ENCODE data around the gene DPP3. TPM values are rescaled to one million over a fixed set of nuclear protein-coding genes. Genes with fewer than 3 reads are reported as not detected.
"Not testable (repeated sequence)": the region's sequence is repeated elsewhere in the genome, so short reads cannot be mapped to it uniquely, and the experiment has no call there.

Gene DPP3, protein sequence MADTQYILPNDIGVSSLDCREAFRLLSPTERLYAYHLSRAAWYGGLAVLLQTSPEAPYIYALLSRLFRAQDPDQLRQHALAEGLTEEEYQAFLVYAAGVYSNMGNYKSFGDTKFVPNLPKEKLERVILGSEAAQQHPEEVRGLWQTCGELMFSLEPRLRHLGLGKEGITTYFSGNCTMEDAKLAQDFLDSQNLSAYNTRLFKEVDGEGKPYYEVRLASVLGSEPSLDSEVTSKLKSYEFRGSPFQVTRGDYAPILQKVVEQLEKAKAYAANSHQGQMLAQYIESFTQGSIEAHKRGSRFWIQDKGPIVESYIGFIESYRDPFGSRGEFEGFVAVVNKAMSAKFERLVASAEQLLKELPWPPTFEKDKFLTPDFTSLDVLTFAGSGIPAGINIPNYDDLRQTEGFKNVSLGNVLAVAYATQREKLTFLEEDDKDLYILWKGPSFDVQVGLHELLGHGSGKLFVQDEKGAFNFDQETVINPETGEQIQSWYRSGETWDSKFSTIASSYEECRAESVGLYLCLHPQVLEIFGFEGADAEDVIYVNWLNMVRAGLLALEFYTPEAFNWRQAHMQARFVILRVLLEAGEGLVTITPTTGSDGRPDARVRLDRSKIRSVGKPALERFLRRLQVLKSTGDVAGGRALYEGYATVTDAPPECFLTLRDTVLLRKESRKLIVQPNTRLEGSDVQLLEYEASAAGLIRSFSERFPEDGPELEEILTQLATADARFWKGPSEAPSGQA
- 10 to 100 TPM in 3 of 4 donors, 1 to 10 TPM in 1; 7.7 to 22.6 (median 20.6) TPM for polyA plus RNA-seq (ENCODE audit: insufficient read length in 4 of 4)

DNA sequence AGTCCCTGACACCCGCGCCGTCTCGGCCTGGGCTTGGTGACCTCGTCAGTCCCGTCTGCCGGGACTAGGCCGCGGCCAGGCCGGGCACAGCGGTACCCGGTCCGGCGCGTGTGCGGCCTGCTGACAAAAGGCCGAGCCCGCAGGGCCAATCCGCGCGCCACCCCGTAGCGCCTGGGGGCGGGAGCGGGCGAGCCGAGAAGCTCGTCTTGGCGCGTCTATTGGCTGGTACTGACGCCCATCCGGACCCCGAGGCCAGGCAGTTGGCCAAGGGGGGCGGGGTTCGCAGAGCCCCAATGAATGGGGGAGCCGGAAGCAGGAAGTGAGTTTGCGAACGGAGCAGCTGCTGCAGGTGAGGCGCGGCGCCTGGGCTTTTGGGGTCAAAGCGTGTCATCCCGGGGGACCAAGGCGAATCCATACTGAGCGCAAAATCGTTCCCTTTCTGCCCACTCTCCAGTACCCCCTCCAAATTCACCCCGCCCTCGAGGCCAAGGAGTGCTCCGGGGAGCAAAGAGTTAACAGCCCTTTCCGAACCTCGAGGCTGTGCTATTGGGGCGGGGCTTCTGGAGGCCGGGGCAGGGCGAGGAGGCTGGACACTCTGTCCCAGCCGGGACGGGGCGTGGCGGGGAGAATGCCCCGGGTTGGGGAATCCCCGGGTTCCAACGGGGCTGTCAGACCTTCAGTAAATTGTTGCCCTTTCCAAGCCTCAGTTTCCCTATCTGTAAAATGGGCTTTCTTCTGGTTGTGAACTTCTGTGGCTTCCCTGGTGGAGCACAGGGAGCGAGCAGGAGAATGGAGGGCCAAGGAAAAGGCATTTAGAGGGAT is at the start of gene DPP3:
Gene DPP3 (plus strand): TSS at position 318 of the 822 bp plus-strand sequence. CDS start 1,767 bp downstream, outside the sequence.
- peak; percentile 82 to 88 (median 86) for DNase-seq (ENCODE audit: low read depth in 4 of 4, low spot score in 3 of 4)

DNA sequence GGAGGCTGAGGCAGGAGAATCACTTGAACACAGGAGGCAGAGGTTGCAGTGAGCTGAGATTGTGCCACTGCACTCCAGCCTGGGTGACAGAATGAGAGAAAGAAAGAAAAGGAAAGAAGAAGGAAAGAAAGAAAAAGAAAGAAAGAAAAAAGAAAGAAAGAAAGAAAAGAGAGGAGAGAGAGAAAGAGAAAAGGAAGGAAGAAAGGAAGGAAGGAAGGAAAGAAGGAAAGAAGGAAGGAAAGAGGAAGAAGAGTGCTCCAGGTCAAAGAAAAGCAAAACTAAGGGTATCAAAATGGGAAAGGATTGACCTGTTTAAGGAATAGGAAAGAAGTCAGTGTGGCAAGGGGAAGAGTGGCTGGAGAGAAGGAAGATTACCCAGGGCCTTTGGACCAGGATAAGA is 48.9 kb upstream of the DPP3 start:
- not testable (repeated sequence) for DNase-seq (ENCODE audit: low read depth in 4 of 4, low spot score in 3 of 4)

DNA sequence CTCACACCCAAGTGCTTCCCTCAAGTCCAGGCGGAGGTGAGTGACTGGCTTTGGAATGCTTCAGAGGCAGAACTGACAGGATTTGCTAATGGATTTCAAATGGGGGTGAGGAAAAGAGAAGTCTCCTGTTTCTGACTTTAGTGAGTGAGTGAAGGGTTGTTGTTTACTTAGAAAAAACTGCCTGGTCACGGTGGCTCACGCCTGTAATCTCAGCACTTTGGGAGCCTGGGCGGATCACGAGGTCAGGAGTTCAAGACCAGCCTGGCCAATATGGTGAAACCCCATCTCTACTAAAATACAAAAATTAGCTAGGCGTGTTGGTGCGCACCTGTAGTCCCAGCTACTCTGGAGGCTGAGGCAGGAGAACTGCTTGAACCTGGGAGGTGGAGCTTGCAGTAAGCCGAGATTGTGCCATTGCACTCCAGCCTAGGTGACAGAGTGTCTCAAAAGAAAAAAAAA is 48.3 kb upstream of the DPP3 start:
- not testable (repeated sequence) for DNase-seq (ENCODE audit: low read depth in 4 of 4, low spot score in 3 of 4)

DNA sequence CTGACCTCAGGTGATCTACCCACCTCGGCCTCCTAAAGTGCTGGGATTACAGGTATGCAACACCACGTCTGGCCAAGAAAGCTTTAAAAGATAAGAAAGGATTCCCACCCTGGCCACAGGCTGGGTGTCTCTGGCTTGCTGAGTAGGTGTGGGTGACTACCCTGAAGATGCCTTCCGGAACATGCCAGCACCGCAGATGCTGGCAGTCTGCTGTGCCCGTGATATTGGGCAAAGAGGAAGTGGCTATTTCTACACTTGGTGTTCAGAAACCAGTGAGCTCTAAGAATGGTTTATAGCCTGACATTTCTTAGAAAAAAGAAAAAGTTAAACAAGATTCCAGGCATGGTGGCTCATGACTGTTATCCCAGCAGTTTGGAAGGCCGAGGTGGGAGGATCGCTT is 47.6 kb upstream of the DPP3 start:
- DNase-seq (ENCODE audit: low read depth in 4 of 4, low spot score in 3 of 4): no peak

DNA sequence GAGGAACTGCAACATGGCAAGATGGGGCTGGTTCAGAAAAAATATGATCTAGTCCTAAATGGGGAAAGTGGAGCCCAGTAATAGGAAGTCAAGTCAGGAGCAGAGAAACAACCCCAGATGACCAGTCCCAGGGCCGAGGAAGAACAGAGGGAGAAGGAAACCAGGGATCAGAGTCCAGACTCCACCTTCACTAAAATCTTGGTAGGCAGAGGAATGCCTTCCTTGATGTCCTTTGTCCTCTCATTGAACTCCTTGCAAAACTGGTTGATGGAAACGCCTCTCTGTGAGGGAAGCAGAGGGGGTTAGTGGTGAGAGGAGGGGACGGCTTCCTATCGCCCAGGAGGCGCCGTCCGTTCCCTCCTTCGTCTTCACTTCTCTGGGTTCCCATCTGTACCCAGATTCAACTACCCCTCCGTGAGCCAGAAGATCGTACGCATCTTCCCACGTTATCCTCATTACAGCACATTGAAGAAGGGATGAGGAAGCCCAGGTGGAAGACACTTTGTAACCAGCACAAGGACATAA is 42.2 kb upstream of the DPP3 start:
- DNase-seq (ENCODE audit: low read depth in 4 of 4, low spot score in 3 of 4): no peak

DNA sequence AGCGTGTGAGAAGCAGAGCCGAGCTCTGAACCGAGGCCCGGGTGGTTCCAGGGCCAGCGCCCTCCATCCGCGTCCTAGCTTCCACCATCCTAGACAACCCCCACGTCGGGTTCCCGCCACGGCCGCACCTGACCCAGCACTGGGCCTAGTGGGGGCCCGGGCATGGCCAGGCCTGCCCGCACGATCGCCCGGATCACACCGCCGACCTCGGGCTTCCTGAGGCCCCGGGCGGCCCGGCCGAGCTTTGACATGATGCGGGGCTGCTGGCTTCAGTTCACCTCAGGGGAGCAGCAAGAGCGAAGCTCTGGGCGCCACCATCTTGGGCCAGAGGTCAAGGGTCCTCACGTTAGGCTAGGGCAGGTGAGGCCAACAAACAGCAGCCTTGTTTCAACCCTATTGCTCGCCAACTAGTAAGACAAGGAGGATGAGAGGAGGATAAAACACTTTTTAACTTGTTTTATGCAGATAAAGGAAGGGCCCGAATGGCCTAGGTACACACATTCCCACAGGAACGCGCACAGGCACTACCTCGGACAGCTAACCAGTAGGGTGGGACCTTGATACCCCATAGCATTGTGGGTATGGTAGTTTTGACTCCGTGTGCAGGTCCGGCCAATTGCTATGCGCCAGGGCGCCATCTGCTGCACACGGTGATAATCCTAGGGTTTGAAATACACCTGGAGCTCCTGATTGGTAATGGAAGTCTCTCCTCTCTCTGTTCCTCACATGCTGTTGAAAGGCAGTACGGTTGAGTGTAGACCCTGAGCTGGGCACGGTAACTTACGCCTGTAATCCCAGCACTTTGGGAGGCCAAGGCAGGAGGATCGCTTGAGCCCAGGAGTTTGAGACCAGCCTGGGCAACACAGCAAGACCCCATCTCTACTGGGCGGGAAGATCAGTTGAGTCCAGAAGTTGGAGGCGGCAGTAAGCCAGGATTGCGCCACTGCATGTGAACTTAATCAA is 41.4 kb upstream of the DPP3 start, which contains the start of gene MRPL11:
Gene MRPL11 (minus strand): TSS at position 345 of the 963 bp plus-strand sequence. CDS start 94 bp downstream, at position 251.
- DNase-seq (ENCODE audit: low read depth in 4 of 4, low spot score in 3 of 4): peak; percentile 86 to 90 (median 90)

DNA sequence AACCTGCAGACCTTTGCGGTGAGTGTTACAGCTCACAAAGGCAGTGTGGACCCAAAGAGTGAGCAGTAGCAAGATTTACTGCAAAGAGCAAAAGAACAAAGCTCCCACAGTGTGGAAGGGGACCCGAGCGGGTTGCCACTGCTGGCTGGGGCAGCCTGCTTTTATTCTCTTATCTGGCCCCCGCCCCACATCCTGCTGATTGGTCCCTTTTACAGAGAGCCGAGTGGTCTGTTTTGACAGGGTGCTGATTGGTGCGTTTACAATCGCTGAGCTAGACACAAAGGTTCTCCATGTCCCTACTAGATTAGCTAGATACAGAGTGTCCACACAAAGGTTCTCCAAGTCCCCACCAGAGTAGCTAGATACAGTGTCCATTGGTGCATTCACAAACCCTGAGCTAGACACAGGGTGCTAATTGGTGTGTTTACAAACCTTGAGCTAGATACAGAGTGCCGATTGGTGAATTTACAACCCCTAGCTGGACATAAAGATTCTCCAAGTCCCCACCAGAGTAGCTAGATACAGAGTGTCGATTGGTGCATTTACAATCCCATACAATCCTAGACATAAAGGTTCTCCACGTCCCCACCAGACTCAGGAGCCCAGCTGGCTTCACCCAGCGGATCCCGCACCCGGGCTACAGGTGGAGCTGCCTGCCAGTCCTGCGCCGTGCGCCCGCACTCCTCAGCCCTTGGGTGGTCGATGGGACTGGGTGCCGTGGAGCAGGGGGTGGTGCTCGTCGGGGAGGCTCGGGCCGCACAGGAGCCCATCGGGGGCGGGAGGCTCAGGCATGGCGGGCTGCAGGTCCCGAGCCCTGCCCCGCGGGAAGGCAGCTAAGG is 39.9 kb upstream of the DPP3 start:
- not testable (repeated sequence) for DNase-seq (ENCODE audit: low read depth in 4 of 4, low spot score in 3 of 4)

DNA sequence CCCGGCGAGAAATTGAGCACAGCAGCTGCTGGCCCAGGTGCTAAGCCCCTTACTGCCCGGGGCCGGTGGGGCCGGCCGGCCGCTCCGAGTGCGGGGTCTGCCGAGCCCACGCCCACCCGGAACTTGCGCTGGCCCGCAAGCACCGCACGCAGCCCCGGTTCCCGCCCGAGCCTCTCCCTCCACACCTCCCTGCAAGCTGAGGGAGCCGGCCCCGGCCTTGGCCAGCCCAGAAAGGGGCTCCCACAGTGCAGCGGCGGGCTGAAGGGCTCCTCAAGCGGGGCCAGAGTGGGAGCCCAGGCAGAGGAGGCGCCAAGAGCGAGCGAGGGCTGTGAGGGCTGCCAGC is 39.3 kb upstream of the DPP3 start:
- not testable (repeated sequence) for DNase-seq (ENCODE audit: low read depth in 4 of 4, low spot score in 3 of 4)

DNA sequence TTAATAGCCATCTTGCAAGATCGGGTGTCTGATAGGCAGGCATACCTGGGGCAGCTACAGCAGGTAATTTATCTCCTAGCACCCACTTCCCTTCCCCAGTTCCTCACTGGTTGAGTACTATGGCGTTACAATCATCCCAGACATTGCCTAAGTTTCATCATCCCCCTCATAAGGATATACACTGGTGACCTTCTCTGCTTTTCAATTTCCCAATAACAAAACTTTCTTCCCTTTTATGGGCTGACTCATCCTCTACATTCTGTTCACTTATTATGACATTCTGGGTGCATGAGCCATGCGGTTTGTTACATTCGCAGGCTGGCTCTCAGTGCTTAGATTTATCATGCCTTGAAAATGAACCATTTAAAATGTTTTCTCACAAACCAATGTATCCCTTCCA is 36.6 kb upstream of the DPP3 start:
- no peak for DNase-seq (ENCODE audit: low read depth in 4 of 4, low spot score in 3 of 4)

DNA sequence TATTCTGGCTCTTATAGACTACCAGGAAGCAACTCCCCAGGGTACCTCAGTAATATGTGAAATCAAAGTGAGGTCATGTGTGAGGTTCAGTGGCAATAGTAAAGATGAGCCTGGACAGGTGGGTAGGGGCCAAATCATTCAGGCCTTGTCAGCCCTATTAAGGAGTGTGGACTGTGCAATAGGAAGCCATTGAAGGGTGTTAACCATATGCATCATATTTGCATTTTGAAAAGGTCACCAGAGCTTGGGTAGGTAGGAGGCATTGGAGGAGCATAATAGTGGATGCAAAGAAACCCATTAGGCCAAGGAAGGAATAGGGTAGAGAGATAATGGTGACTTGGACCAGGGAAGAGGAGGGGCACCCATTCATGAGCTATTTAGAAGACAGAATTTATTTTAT is 33.2 kb upstream of the DPP3 start:
- no peak for DNase-seq (ENCODE audit: low read depth in 4 of 4, low spot score in 3 of 4)

DNA sequence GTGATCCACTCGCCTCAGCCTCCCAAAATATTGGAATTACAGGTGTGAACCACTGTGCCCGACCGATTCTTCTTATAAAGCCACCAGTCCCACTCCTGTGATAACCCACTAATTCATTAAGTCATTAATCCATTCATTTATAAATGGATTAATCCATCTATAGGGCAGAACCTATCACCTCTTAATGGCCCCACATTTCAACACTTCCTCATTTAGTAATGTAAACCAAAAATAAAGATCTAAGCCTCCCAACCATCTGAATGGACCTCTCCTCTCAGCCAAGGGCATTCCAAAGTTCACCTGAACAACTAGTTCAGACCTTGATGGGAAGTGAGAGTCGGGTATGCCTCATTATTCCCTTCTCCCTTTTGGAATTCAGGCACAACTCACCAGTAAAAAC is 31.7 kb upstream of the DPP3 start:
- DNase-seq (ENCODE audit: low read depth in 4 of 4, low spot score in 3 of 4): no peak

DNA sequence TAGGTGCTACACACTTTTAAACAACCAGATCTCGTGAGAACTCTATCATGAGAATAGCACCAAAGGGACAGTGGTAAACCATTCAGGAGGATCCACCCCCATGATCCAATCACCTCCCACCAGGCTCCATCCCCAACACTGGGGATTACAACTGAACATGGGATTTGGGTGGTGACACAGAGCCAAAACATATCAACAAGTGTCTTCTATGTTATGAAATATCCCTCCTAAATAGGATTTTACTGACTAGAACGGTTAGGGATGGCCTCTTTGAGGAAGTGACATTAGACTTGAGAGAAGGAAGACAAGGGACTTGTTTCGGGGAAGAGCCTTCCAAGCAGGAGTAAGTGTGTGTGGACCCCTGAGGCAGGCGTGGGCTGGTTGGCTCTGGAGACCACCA is 29.7 kb upstream of the DPP3 start:
- no peak for DNase-seq (ENCODE audit: low read depth in 4 of 4, low spot score in 3 of 4)

DNA sequence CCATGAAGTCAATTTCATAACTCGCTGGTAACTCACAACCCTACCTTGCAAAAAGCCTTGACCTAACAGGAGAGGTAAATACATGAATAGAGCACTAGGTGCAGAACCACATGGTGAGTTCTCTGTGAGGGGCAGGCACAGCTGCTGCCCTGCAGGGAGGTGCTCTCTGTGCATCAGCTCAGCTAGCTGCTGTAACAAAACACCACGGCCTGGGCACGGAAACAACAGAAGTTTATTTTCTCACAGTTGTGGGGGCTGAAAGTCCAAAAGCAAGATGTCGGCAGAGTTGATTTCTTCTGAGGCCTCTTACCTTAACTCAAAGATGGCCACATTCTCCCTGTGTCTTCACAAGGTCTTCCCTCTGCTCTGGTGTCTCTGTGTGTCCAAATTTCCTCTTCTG is 28.6 kb upstream of the DPP3 start:
- no peak for DNase-seq (ENCODE audit: low read depth in 4 of 4, low spot score in 3 of 4)

DNA sequence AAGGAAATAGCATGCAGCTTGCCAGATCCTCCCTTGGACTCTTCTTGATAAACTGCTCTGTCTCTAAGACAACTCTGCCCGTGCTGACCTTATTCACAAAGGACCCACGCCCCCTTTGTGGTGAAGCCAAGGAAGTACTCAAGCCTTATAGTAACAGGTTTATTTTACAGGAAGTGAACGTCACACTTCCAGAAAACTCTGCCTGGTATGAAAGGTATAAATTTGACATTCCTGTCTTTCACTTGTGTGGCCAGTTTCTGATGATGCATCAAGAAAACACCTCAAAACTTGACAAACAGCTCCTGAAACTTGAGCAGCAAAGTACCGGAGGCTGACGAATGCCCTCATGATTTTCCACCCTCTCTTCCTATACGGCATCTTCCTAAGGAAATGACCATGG is 26.0 kb upstream of the DPP3 start:
- no peak for DNase-seq (ENCODE audit: low read depth in 4 of 4, low spot score in 3 of 4)

DNA sequence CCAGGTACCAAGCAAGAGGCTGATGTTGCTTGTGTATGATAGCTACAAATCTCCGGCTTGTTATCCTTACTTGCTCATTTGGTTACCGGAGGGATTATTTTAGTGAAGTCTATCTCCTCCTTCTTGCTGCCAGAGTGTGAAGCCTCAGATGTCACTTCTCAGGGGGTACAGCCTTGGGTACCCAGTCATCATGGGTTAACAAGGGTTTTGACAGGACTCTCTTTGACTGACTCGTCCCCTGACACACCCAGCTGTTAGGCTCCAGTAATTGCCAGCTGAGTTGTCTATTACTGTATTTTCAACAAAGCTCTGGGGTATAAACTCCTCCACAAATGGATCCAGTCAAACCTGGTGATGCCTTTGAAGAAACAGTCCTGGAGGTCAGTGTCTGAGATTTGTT is 25.4 kb upstream of the DPP3 start:
- no peak for DNase-seq (ENCODE audit: low read depth in 4 of 4, low spot score in 3 of 4)

DNA sequence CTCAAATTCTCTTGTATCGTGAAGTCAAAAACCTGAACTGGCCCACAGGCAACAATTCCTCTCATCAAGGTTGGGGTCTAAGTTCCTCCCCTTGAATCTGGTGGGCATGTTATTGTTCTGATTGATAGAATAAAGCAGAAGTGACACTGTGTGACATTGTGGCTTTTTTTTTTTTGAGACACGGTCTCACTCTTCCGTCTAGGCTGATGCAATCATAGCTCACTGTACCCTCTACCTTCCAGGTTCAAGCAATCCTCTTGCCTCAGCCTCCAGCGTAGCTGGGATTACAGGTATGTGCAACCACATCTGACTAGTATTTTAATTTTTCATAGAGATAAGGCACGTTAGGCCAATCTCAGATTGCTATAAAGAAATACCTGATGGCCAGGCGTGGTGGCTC is 22.4 kb upstream of the DPP3 start:
- no peak for DNase-seq (ENCODE audit: low read depth in 4 of 4, low spot score in 3 of 4)

DNA sequence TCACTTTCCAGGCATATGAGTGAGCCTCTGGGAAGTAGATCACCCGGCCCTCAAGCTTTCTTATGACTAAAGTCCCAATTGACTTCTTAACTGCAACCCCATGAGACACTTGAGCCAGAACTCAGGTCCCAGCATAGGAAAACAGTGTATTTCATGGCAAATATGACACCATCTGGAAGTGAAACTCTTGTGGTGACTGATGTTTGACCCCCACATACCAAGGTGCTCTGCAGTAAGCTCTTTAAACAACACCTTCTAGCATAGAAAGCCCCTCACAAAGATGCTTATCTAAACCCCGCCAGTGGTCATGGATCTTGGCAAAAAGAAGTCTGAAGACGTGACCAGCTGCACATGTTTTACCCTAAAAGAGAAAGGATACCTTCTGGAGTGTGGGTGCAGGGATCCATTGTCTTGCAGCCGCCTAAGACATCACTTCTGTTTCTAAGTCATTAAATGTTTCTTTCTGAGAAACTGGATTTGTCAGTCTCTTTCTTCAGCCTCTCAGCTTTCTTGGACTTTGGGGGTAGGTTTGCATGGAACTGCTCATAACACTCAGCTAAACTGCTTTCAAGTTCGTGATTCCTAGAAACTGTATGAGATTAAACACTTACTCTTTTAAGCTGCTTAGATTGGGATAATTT is 21.0 kb upstream of the DPP3 start:
- DNase-seq (ENCODE audit: low read depth in 4 of 4, low spot score in 3 of 4): no peak

DNA sequence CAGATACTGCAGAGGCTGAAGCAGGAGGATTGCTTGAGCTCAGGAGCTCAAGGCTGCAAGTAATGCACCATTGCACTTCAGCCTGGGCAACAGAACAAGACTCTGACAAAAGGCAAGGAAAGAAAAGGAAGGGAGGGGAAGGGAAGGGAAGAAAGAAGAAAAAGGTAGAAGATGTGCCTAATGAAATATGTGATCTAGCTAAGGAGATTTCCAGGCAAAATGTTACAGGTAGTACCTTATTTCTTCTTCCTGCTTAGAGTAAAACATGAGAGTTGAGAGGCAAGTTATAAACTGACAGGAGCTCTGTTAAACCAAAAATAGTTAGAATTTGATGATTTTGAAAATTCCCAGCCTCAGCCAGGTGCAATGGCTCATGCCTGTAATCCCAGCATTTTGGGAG is 18.2 kb upstream of the DPP3 start:
- no peak for DNase-seq (ENCODE audit: low read depth in 4 of 4, low spot score in 3 of 4)
